Pancreas (tissue), 10 donors: ENCODE data around the gene FAM234A. TPM values are rescaled to one million over a fixed set of nuclear protein-coding genes. Genes with fewer than 3 reads are reported as not detected.
A peak's percentile ranks its signal among the peaks of the same experiment; 100 is the strongest.

Experiments used
- ATAC-seq, 4 donors: fragments of 200-7000 bp; cut with Tn5 transposase; one replicate each; pipeline versions ENCODE4 v1.8.0 to v1.9.1; 2020; ENCODE audit warnings: mild to moderate bottlenecking in 4 of 4, moderate library complexity in 4 of 4
- DNase-seq, 6 donors: peaks; one replicate each; pipeline ENCODE4 v3.0.0-alpha.2; 2020
- FAIRE-seq: peaks from 2 replicates; lab custom pipeline; 2012; peaks lifted over from hg19 to GRCh38; lab: Jason Lieb, UNC
- H3K27ac ChIP-seq, 4 donors: fragments of 200-600 bp; sonication (generic); 1 replicate in 3 of 4; 2 replicates in 1 of 4; pipeline versions ENCODE4 v1.5.0 to v1.8.0; 2020
- H3K27me3 ChIP-seq, 4 donors: fragments of 200-600 bp; one replicate each; pipeline ENCODE4 v1.8.0; 2021
- H3K36me3 ChIP-seq, 3 donors: fragments of 200-600 bp; sonication (generic) in 1 of 3; one replicate each; pipeline versions ENCODE4 v1.5.0 to v1.8.0; 2020 to 2021
- H3K4me1 ChIP-seq, 3 donors: fragments of 200-600 bp; one replicate each; pipeline ENCODE4 v1.8.0; 2021
- H3K4me3 ChIP-seq, 4 donors: fragments of 200-600 bp; sonication (generic) in 2 of 4; one replicate each; pipeline versions ENCODE4 v1.5.0 to v1.8.0; 2020 to 2021
- H3K9me3 ChIP-seq, 4 donors: fragments of 200-600 bp; one replicate each; pipeline ENCODE4 v1.8.0; 2021
- CTCF ChIP-seq, 4 donors: fragments of 200-600 bp; sonication (generic) in 3 of 4; IDR thresholded peaks; one replicate each; pipeline versions ENCODE4 v1.5.0 to v1.8.0; 2021; ENCODE audit warnings: antibody characterized with exemption in 4 of 4
- WGBS, 2 donors: extraction: QIAGEN DNeasy Blood & Tissue Kit; methylation state at CpG; one replicate each; pipeline ENCODE4 v1.1.7; 2013; 5-methylcytosine and 5-hydroxymethylcytosine counted together
- intact Hi-C, 3 donors: fragments of 100-400 bp; cut with DNase I; formaldehyde crosslinking; loops; one replicate each; pipeline versions ENCODE4 v1.11.1 to v1.14.2; 2022
- polyA plus RNA-seq, 2 donors: library from polyadenylated mRNA; stranded (reverse); fragments of 200-250 nt; gene quantifications; one replicate each; pipeline ENCODE4 v1.2.3, GENCODE V29; 2013
- total RNA-seq, 6 donors: library from RNA; stranded (reverse); fragmentation: NEBNext Ultra II Directional in 4 of 6; extraction: Animal tissue kit (Norgen Biotek cat#: 25700) in 4 of 6; gene quantifications; one replicate each; pipeline versions ENCODE4 v1.2.1 to v1.2.4, GENCODE V29; 2021 to 2023
- donor health status: healthy with polysubstance abuse.
- donor health status: DM: no; HTN: no; CAD: no; lungs with moderate emphysema.
- donor health status: DM: no; HTN: no; CAD: no.
- donor health status: control.
- donor health status: control.
- donor health status: Bipolar disorder and iron deficiency.
- donor health status: DM: yes; HTN: yes; CAD: no.
- donor health status: DM: no; HTN: no; CAD: no.
- donor health status: DM: no; HTN: no; CAD: no.
- donor health status: DM: yes; HTN: yes; CAD: no.

Gene FAM234A
- total and polyA plus RNA-seq, 8 donors = 34.2 to 51.2 (median 40.4) TPM

- ATAC-seq = peak in 1 of 4 donors; percentile 3
- Histone ChIP-seq H3K4me3 (peak overlapping the region; percentile 18 to 65 (median 36)), H3K27ac (peak overlapping the region in 3 of 4 donors; percentile 43 to 86 (median 82)), H3K9me3 (no peaks in the 10 kb centered on the region), H3K27me3 (no peaks in the 10 kb centered on the region), H3K4me1 (no peaks in the 10 kb centered on the region), H3K36me3 (no peaks in the 10 kb centered on the region)
- DNase-seq = peak in 4 of 6 donors; percentile 19 to 74 (median 50)
- no peak for TF ChIP-seq CTCF (IDR thresholded peaks at IDR 0.05)
- no peak for FAIRE-seq
- intact Hi-C loops = no loop called here
- 17 to 33% methylated on average over 19 to 27 of the region's 27 CpGs for WGBS, 2 donors
Observed at GRCh38 chr16:280991-281659, 46.5 kb downstream of the FAM234A start.

DNA sequence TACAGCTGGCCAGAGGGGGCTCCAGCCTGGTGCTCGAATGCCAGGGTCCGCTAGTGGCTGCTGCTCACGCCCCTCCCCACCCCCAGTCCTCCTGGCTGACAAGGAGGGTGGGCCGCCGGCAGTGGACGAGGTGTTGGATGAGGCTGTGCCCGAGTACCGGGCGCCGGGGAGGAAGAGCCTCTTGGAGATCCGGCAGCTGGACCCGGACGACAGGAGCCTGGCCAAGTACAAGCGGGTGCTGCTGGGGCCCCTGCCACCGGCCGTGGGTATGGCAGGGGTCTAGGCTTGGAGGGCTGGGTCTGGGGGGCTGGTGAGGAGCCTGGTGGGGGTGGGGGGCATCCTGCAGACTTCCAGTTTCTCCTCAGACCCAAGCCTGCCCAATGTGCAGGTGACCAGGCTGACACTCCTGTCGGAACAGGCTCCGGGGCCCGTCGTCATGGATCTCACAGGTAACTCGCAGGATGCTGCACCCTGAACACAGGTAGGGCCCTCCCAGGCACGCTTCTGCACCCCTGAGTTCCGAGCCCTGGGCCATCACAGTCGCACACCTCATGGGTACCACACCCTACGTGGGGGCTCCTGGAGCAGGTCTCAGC, 47.1 kb downstream of the FAM234A start:
- intact Hi-C loops = no loop called here
- Histone ChIP-seq H3K27me3 (no peaks in the 10 kb centered on the region), H3K27ac (peak overlapping the region in 2 of 4 donors; percentile 82 to 86), H3K9me3 (no peaks in the 10 kb centered on the region), H3K4me3 (peak overlapping the region in 3 of 4 donors; percentile 10 to 65 (median 18)), H3K4me1 (no peaks in the 10 kb centered on the region), H3K36me3 (no peaks in the 10 kb centered on the region)
- FAIRE-seq (no peak), DNase-seq (peak in 5 of 6 donors; percentile 41 to 82 (median 60)), ATAC-seq (peak in 1 of 4 donors; percentile 4)
- no peak for TF ChIP-seq CTCF (IDR thresholded peaks at IDR 0.05)
- WGBS, 2 donors = 22 to 45% methylated on average over 22 to 25 of the region's 25 CpGs

DNA sequence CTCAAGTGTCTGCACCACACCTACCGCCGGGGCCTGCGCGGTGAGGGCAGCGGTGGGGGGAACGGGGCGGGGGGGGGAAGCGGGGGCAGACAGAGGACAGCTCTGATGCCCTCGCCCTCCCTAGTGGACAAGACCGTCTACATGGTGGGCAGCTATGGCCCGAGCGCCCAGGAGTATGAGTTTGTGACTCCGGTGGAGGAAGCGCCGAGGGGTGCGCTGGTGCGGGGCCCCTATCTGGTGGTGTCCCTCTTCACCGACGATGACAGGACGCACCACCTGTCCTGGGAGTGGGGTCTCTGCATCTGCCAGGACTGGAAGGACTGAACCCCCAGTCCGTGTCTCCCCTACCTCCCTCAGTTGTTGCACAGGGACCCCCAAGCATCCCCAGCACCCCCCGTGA, 47.9 kb downstream of the FAM234A start:
- Histone ChIP-seq H3K4me3 (peak overlapping the region in 1 of 4 donors; percentile 65), H3K4me1 (no peaks in the 10 kb centered on the region), H3K27me3 (no peaks in the 10 kb centered on the region), H3K27ac (peak overlapping the region in 3 of 4 donors; percentile 38 to 86 (median 82)), H3K9me3 (no peaks in the 10 kb centered on the region), H3K36me3 (peaks cover 0 to 4% (median 0%) of the 10 kb centered on the region in 3 donors)
- DNase-seq (peak in 2 of 6 donors; percentile 52 to 74), FAIRE-seq (no peak), ATAC-seq (peak in 2 of 4 donors; percentile 14 to 36)
- WGBS, 2 donors = 46 to 59% methylated on average over 14 to 22 of the region's 22 CpGs
- no peak for TF ChIP-seq CTCF (IDR thresholded peaks at IDR 0.05)
- intact Hi-C loops = no loop called here

- TF ChIP-seq CTCF (IDR thresholded peaks at IDR 0.05) = no peak
- H3K27ac ChIP-seq = peak within 1 kb of the TSS in 3 of 4 donors; percentile 38 to 86 (median 82)
- H3K36me3 ChIP-seq = peaks cover 0 to 11% (median 0%) of the 10 kb centered on the region in 3 donors
- intact Hi-C loops = no loop called here
- H3K4me1 ChIP-seq = no peaks in the 10 kb centered on the region
- WGBS, 2 donors = 37 to 54% methylated on average over 25 of the region's 25 CpGs
- H3K9me3 ChIP-seq = no peaks in the 10 kb centered on the region
- H3K4me3 ChIP-seq = peak within 1 kb of the TSS in 3 of 4 donors; percentile 24 to 65 (median 46)
- no peak for FAIRE-seq
- DNase-seq = peak in 5 of 6 donors; percentile 88 to 93 (median 91)
- peak in 3 of 4 donors; percentile 65 to 70 (median 68) for ATAC-seq
- no peaks in the 10 kb centered on the region for H3K27me3 ChIP-seq
Observed at GRCh38 chr16:283033-283805, 48.6 kb downstream of the FAM234A start, which contains the start of gene PDIA2. Gene PDIA2 (plus strand): TSS chr16:283164. CDS start chr16:283170, 6 bp downstream.
